Epithelial cell of prostate (primary cell): ENCODE data around the gene GKN1.

Experiments
- DNase-seq: peaks from one replicate; pipeline ENCODE4 v3.0.0-alpha.2; 2011; ENCODE audit warnings: low read depth, low spot score
- H3K27ac ChIP-seq: fragments of 450-650 bp; 2 replicates; pipeline ENCODE4 v1.5.1; 2017; ENCODE audit warnings: mild to moderate bottlenecking

The GKN1 gene

GRCh38 chr2:69001879-69002278 lies 27.4 kb downstream of the GKN1 start:
- H3K27ac ChIP-seq, result no peak overlapping the region
- no peak for DNase-seq

GRCh38 chr2:69003731-69004130 lies 29.3 kb downstream of the GKN1 start:
- no peak for DNase-seq
- no peak overlapping the region for H3K27ac ChIP-seq

- DNase-seq, result no peak
- no peak overlapping the region for H3K27ac ChIP-seq
These were observed 32.7 kb downstream of the GKN1 start for GRCh38 chr2:69007169-69007568.

GRCh38 chr2:69007603-69008002 lies 33.2 kb downstream of the GKN1 start:
- H3K27ac ChIP-seq, result no peak overlapping the region
- no peak for DNase-seq

- DNase-seq, result no peak
- no peak overlapping the region for H3K27ac ChIP-seq
These were observed 36.2 kb downstream of the GKN1 start for GRCh38 chr2:69010437-69011194.

GRCh38 chr2:69011611-69012157 lies 37.2 kb downstream of the GKN1 start:
- DNase-seq, result no peak
- no peak overlapping the region for H3K27ac ChIP-seq

GRCh38 chr2:69012310-69013141 lies 38.1 kb downstream of the GKN1 start:
- DNase-seq, result no peak

GRCh38 chr2:69013142-69013839 lies 38.9 kb downstream of the GKN1 start, which contains the start of gene ANTXR1:
Gene ANTXR1, plus strand, starts transcription at chr2:69013179. Its CDS starts 321 bp downstream, at chr2:69013500.
- no peak within 1 kb of the TSS for H3K27ac ChIP-seq
- DNase-seq, result no peak

More at GRCh38 chr2:69012310-69013141, 38.1 kb downstream of the GKN1 start:
- H3K27ac ChIP-seq, result no peak overlapping the region

- H3K27ac ChIP-seq, result no peak overlapping the region
- no peak for DNase-seq
These were observed 39.7 kb downstream of the GKN1 start for GRCh38 chr2:69013840-69014821.

GRCh38 chr2:69017080-69017479 lies 42.6 kb downstream of the GKN1 start:
- no peak for DNase-seq
- H3K27ac ChIP-seq, result no peak overlapping the region

GRCh38 chr2:69017835-69018234 lies 43.4 kb downstream of the GKN1 start:
- DNase-seq, result no peak
- no peak overlapping the region for H3K27ac ChIP-seq

GRCh38 chr2:69018678-69019095 lies 44.3 kb downstream of the GKN1 start:
- H3K27ac ChIP-seq, result no peak overlapping the region
- no peak for DNase-seq

GRCh38 chr2:69020496-69021426 lies 46.3 kb downstream of the GKN1 start:
- no peak for DNase-seq
- H3K27ac ChIP-seq, result no peak overlapping the region

GRCh38 chr2:69021727-69022126 lies 47.3 kb downstream of the GKN1 start:
- no peak for DNase-seq
- no peak overlapping the region for H3K27ac ChIP-seq

GRCh38 chr2:69022548-69022947 lies 48.1 kb downstream of the GKN1 start:
- peak; percentile 79 for DNase-seq
- peak overlapping the region; percentile 47 for H3K27ac ChIP-seq

- DNase-seq, result no peak
These were observed 48.8 kb downstream of the GKN1 start for GRCh38 chr2:69023236-69023635.

GRCh38 chr2:69026026-69026425 lies 51.6 kb downstream of the GKN1 start:
- H3K27ac ChIP-seq, result no peak overlapping the region
- no peak for DNase-seq

More at GRCh38 chr2:69023236-69023635, 48.8 kb downstream of the GKN1 start:
- H3K27ac ChIP-seq, result peak overlapping the region; percentile 47
